IMR-90 (cell line): ENCODE measurements around the gene CYP2W1. TPM values are rescaled to one million over a fixed set of nuclear protein-coding genes. Genes with fewer than 3 reads are reported as not detected.
A peak's percentile ranks its signal among the peaks of the same experiment; 100 is the strongest.

Experiments
- ATAC-seq: fragments of 200-7000 bp; cut with Tn5 transposase; 2 replicates; pipeline ENCODE4 v1.9.1; 2020; ENCODE audit warnings: low read depth, mild to moderate bottlenecking, moderate library complexity
- BruUV-seq: library from RNA; stranded (reverse); fragments of 400-500 nt; replicated peaks from 2 replicates; lab custom pipeline; 2021; lab: Mats Ljungman, UMichigan
- CTCF ChIA-PET: fragments of 300-600 bp; formaldehyde crosslinking; extraction: SDS; loops from one replicate; lab custom pipeline; 2021; ENCODE audit warnings: antibody characterized with exemption; lab: Yijun Ruan, JAX
- POLR2A ChIA-PET: fragments of 300-600 bp; sonication (Branson Sonifier 250); formaldehyde crosslinking; loops from one replicate; lab custom pipeline; 2022; ENCODE audit warnings: antibody characterized with exemption; ENCODE audit not compliant: unreplicated experiment; lab: Charles Lee
- DNase-seq: peaks from one replicate; pipeline ENCODE4 v3.0.0; 2013
- H2AFZ ChIP-seq: replicated peaks from 2 replicates; pipeline ENCODE3; 2013; ENCODE audit warnings: low read length, mild to moderate bottlenecking; ENCODE audit not compliant: poor library complexity
- H2AK5ac ChIP-seq: 2 replicates; pipeline ENCODE4 v1.6.1; 2013; ENCODE audit warnings: low read depth, low read length, inconsistent platforms
- H2AK9ac ChIP-seq: replicated peaks from 2 replicates; pipeline ENCODE3; 2013; ENCODE audit warnings: mild to moderate bottlenecking, low read depth, low read length, moderate library complexity; ENCODE audit not compliant: poor library complexity
- H2BK120ac ChIP-seq: 2 replicates; pipeline ENCODE4 v1.6.1; 2013; ENCODE audit warnings: low read depth, low read length, inconsistent platforms
- H2BK15ac ChIP-seq: 3 replicates; pipeline ENCODE4 v1.6.1; 2013; ENCODE audit warnings: low read depth, low read length, inconsistent platforms
- H2BK20ac ChIP-seq: 2 replicates; pipeline ENCODE4 v1.6.1; 2013; ENCODE audit warnings: low read depth, mild to moderate bottlenecking, inconsistent platforms, low read length, moderate library complexity
- H2BK5ac ChIP-seq: 2 replicates; pipeline ENCODE4 v1.6.1; 2013; ENCODE audit warnings: mild to moderate bottlenecking, low read depth, low read length, inconsistent platforms; ENCODE audit not compliant: poor library complexity, severe bottlenecking
- H3K14ac ChIP-seq: replicated peaks from 2 replicates; pipeline ENCODE4 v1.6.1; 2013; ENCODE audit warnings: low read depth, low read length, inconsistent platforms
- H3K18ac ChIP-seq: 2 replicates; pipeline ENCODE4 v1.6.1; 2013; ENCODE audit warnings: low read depth, low read length, control low read depth
- H3K23ac ChIP-seq: 2 replicates; pipeline ENCODE4 v1.6.1; 2013; ENCODE audit warnings: low read depth, low read length, inconsistent platforms
- H3K27ac ChIP-seq: 2 replicates; pipeline ENCODE4 v1.5.1; 2013; ENCODE audit warnings: mild to moderate bottlenecking, control low read depth, low read length; ENCODE audit not compliant: insufficient read depth
- H3K27me3 ChIP-seq: 2 replicates; pipeline ENCODE4 v1.6.1; 2013; ENCODE audit warnings: low read length; ENCODE audit not compliant: control insufficient read depth, insufficient read depth
- H3K36me3 ChIP-seq: 2 replicates; pipeline ENCODE4 v1.6.1; 2013; ENCODE audit warnings: low read length, mixed read lengths; ENCODE audit not compliant: control insufficient read depth, insufficient read depth
- H3K4ac ChIP-seq: 2 replicates; pipeline ENCODE4 v1.6.1; 2013; ENCODE audit warnings: low read depth, low read length, inconsistent platforms
- H3K4me1 ChIP-seq: 2 replicates; pipeline ENCODE4 v1.6.1; 2013; ENCODE audit warnings: low read length, mixed read lengths; ENCODE audit not compliant: control insufficient read depth, insufficient read depth
- H3K4me2 ChIP-seq: 2 replicates; pipeline ENCODE4 v1.6.1; 2013; ENCODE audit warnings: low read depth, mild to moderate bottlenecking, control low read depth, low read length, moderate library complexity
- H3K4me3 ChIP-seq: 2 replicates; pipeline ENCODE4 v1.5.1; 2013; ENCODE audit warnings: low read depth, mild to moderate bottlenecking, control low read depth, low read length, moderate library complexity; ENCODE audit not compliant: insufficient read depth
- H3K56ac ChIP-seq: 2 replicates; pipeline ENCODE4 v1.6.1; 2013; ENCODE audit warnings: low read length, inconsistent platforms; ENCODE audit not compliant: insufficient read depth; ENCODE audit errors: extremely low read depth
- H3K79me1 ChIP-seq, 2 experiments: 2 replicates each; pipeline ENCODE4 v1.6.1; 2013; ENCODE audit warnings: low read length in 2 of 2, inconsistent platforms in 1 of 2, low read depth in 1 of 2
- H3K9ac ChIP-seq: 2 replicates; pipeline ENCODE4 v1.6.1; 2013; ENCODE audit warnings: low read depth, low read length, control low read depth
- H3K9me1 ChIP-seq: 2 replicates; pipeline ENCODE4 v1.6.1; 2013; ENCODE audit warnings: low read length, inconsistent platforms; ENCODE audit not compliant: insufficient read depth
- H3K9me3 ChIP-seq: 2 replicates; pipeline ENCODE4 v1.6.1; 2013; ENCODE audit warnings: low read length; ENCODE audit not compliant: control insufficient read depth, insufficient read depth
- H4K20me1 ChIP-seq: 2 replicates; pipeline ENCODE4 v1.6.1; 2013; ENCODE audit warnings: low read length, inconsistent platforms; ENCODE audit not compliant: insufficient read depth
- H4K5ac ChIP-seq: 2 replicates; pipeline ENCODE4 v1.6.1; 2013; ENCODE audit warnings: mild to moderate bottlenecking, low read depth, low read length, control low read depth
- H4K8ac ChIP-seq, 2 experiments: 2 replicates each; pipeline ENCODE4 v1.6.1; 2013; ENCODE audit warnings: low read depth in 2 of 2, low read length in 2 of 2, control low read depth in 1 of 2, inconsistent platforms in 1 of 2
- H4K91ac ChIP-seq: 2 replicates; pipeline ENCODE4 v1.6.1; 2013; ENCODE audit warnings: low read depth, low read length, inconsistent platforms; ENCODE audit not compliant: insufficient read depth
- MAFK ChIP-seq: IDR thresholded peaks from 2 replicates; pipeline ENCODE4 v1.6.1; 2012; ENCODE audit warnings: low read depth, low read length, improper control_type of control experiment
- RFX5 ChIP-seq: IDR thresholded peaks from 2 replicates; pipeline ENCODE4 v1.8.0; 2012; ENCODE audit warnings: low read depth, mild to moderate bottlenecking, low read length, moderate library complexity
- WGBS, 2 experiments: methylation state at CpG; one replicate each; pipeline versions ENCODE4 v1.1.5 to v1.1.7; 2013; ENCODE audit warnings: missing lambda C conversion rate in 2 of 2; ENCODE audit not compliant: insufficient read length in 1 of 2; ENCODE audit errors: extremely low coverage in 2 of 2; 5-methylcytosine and 5-hydroxymethylcytosine counted together
- dilution Hi-C: fragments of 300-500 bp; cut with HindIII; formaldehyde crosslinking; loops from one replicate; pipeline ENCODE4 v1.14.3; 2018; ENCODE audit warnings: low sequenced_read_pairs; ENCODE audit not compliant: unreplicated experiment
- in situ Hi-C: fragments of 300-500 bp; cut with MboI; formaldehyde crosslinking; loops from 3 replicates; pipeline ENCODE4 v1.14.3; 2019; ENCODE audit warnings: low sequenced_read_pairs, inconsistent platforms, mixed read lengths
- intact Hi-C: fragments of 100-400 bp; cut with micrococcal nuclease; formaldehyde crosslinking; loops from 2 replicates; pipeline ENCODE4 v1.10.0; 2022
- polyA plus RNA-seq, 3 experiments: library from polyadenylated mRNA; depleted of rRNA; stranded (reverse); fragments of >200 nt; gene quantifications; 2 replicates each; pipeline ENCODE4 v1.2.3, GENCODE V29; 2012; ENCODE audit warnings: low replicate concordance in 1 of 3
- total RNA-seq: library from RNA; depleted of rRNA; stranded (reverse); fragments of >200 nt; gene quantifications from 2 replicates; pipeline ENCODE4 v1.2.3, GENCODE V29; 2012
- TF ChIP-seq, protein P1 (sequence below): fragments of 150-350 bp; IDR thresholded peaks from 2 replicates; pipeline ENCODE4 v1.6.1; 2016; ENCODE audit warnings: low read depth, mild to moderate bottlenecking, low read length, moderate library complexity, borderline replicate concordance

The CYP2W1 gene
- total and polyA plus RNA-seq, 2 of the 4 experiments (the other 2 are of a cell fraction), result not detected

DNA sequence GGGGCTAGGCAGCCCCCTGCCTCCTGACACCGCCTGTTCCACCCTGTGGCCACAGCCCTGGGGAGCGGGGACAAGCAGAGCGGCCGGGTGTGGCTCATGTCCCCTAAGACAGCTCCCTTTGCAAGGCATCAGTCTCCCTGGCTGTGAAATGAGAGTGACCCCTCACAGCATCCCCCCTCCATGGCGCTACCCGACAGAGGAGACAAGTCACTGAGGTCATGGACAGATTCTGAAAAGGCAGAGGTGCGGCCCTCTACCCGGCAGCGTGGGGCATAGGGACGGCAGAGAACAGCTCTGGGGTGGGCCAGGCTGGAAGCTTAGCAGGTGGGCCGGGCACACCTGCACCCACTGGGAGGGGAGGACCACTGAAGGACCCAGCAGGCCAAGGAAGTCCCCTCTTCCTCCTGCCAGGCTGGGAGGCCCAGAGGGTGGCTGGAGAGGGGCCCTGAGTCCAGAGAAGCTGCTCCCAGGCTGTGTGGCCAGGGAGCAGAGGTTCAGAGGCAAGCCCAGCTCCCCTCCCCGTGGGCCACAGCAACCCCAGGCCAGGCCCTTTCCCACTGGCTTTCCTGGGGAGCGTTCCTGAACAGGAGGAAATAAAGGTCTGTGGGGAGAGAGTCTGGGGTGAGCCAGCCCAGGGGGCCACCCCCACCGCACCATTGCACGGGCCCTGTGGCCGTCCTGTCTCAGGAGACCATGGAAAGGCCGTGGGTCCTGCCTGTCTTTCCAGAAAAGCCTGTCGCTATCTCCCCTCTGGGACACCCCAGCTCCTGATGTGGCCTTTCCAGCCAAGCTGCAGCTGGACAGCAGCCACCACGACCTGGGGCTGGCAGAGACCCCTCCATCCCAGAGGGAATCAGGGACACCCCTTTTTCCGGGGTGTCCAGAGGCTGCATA lies 30.2 kb upstream of the CYP2W1 start:
- ChIA-PET CTCF (no interaction called here), POLR2A (no interaction called here)
- no peaks in the 10 kb centered on the region; the same call in 1 of the 2 replicates for H3K4me1 ChIP-seq
- 83% methylated on average over 4 of the region's 20 CpGs; no CpG with 5 or more reads in 1 of the 2 experiments for WGBS, 2 experiments
- H4K91ac ChIP-seq, result no peak overlapping the region
- in situ Hi-C loops, result no loop called here
- H3K4ac ChIP-seq, result no peak overlapping the region
- dilution Hi-C loops, result no loop called here
- H3K14ac ChIP-seq, result no peak overlapping the region
- H3K9ac ChIP-seq, result no peak overlapping the region
- H4K5ac ChIP-seq, result no peak overlapping the region
- no peak overlapping the region for H2AK5ac ChIP-seq
- H3K9me1 ChIP-seq, result no peaks in the 10 kb centered on the region
- DNase-seq (no peak), ATAC-seq (no peak)
- TF ChIP-seq, protein P1, sequence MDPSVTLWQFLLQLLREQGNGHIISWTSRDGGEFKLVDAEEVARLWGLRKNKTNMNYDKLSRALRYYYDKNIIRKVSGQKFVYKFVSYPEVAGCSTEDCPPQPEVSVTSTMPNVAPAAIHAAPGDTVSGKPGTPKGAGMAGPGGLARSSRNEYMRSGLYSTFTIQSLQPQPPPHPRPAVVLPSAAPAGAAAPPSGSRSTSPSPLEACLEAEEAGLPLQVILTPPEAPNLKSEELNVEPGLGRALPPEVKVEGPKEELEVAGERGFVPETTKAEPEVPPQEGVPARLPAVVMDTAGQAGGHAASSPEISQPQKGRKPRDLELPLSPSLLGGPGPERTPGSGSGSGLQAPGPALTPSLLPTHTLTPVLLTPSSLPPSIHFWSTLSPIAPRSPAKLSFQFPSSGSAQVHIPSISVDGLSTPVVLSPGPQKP, result no peak
- TF ChIP-seq RFX5 (no peak), MAFK (no peak)
- no peak overlapping the region for H2BK20ac ChIP-seq
- H2BK15ac ChIP-seq, result no peak overlapping the region
- no peak overlapping the region for H3K27ac ChIP-seq
- H3K4me2 ChIP-seq, result no peak overlapping the region
- no peak overlapping the region for H4K8ac ChIP-seq
- H3K9me3 ChIP-seq, result no peaks in the 10 kb centered on the region
- no peak overlapping the region for H3K56ac ChIP-seq
- no peak overlapping the region for H2BK5ac ChIP-seq
- peaks cover 16% of the 10 kb centered on the region; the same call in 1 of the 2 replicates for H3K27me3 ChIP-seq
- no peak overlapping the region for H3K4me3 ChIP-seq
- peaks cover 3% of the 10 kb centered on the region; the same call in 1 of the 2 replicates for H4K20me1 ChIP-seq
- no peak overlapping the region for H3K18ac ChIP-seq
- H3K23ac ChIP-seq, result no peak overlapping the region
- H2AFZ ChIP-seq, result peak overlapping the region; percentile 21
- no peak overlapping the region for H2AK9ac ChIP-seq
- H3K36me3 ChIP-seq, result no peaks in the 10 kb centered on the region
- H2BK120ac ChIP-seq, result no peak overlapping the region
- H3K79me1 ChIP-seq, result no peaks in the 10 kb centered on the region; a peak in 1 of 4 replicates
- intact Hi-C loops, result loop anchor here (5.0 kb wide), 1 partner anchor 165 kb away; no protein-coding TSS in a partner anchor
- BruUV-seq, result no TSS peak
